OCI-LY3 (cell line): ENCODE results near the gene KMT5B.

ENCODE experiments used
- H2AFZ ChIP-seq: fragments of 200-600, 300-600 bp; shearing (Covaris generic); 2 replicates; pipeline ENCODE4 v1.6.0; 2014; ENCODE audit warnings: antibody characterized with exemption, low read depth, low read length
- H3K27ac ChIP-seq: fragments of 200-600, 300-600 bp; sonication (generic); 2 replicates; pipeline ENCODE4 v1.5.1; 2014; ENCODE audit warnings: mild to moderate bottlenecking, low read length, moderate library complexity, mixed read lengths
- H3K27me3 ChIP-seq: fragments of 200-600, 300-600 bp; sonication (generic); 2 replicates; pipeline ENCODE4 v1.6.1; 2014; ENCODE audit warnings: low read depth, low read length, mixed read lengths
- H3K36me3 ChIP-seq: fragments of 200-600, 300-600 bp; sonication (generic); replicated peaks from 2 replicates; pipeline ENCODE3; 2014; ENCODE audit warnings: low read depth, low read length, mixed read lengths
- H3K4me1 ChIP-seq: fragments of 300-600, 200-600 bp; sonication (generic); 2 replicates; pipeline ENCODE4 v1.6.1; 2014; ENCODE audit warnings: low read length, mixed read lengths
- H3K4me2 ChIP-seq: fragments of 200-600, 300-600 bp; sonication (generic); 2 replicates; pipeline ENCODE4 v1.6.1; 2014; ENCODE audit warnings: low read length, mixed read lengths
- H3K4me3 ChIP-seq: fragments of 300-600, 200-600 bp; sonication (generic); 2 replicates; pipeline ENCODE4 v1.5.1; 2014; ENCODE audit warnings: antibody characterized with exemption, mild to moderate bottlenecking, low read length, moderate library complexity
- H3K79me2 ChIP-seq: fragments of 300-600, 200-600 bp; shearing (Covaris generic); 2 replicates; pipeline ENCODE4 v1.6.1; 2014; ENCODE audit warnings: mild to moderate bottlenecking, low read length, mixed read lengths
- H3K9ac ChIP-seq: fragments of 300-600, 200-600 bp; shearing (Covaris generic); 2 replicates; pipeline ENCODE4 v1.6.0; 2014; ENCODE audit warnings: mild to moderate bottlenecking, low read length, moderate library complexity
- H3K9me3 ChIP-seq: fragments of 200-600, 300-600 bp; shearing (Covaris generic); 2 replicates; pipeline ENCODE4 v1.6.1; 2014; ENCODE audit warnings: low read length, mixed read lengths; ENCODE audit not compliant: insufficient read depth
- H4K20me1 ChIP-seq: fragments of 200-600, 300-600 bp; sonication (generic); 2 replicates; pipeline ENCODE4 v1.6.1; 2016; ENCODE audit warnings: low read length, mixed read lengths; ENCODE audit not compliant: insufficient read depth
- EZH2phosphoT487 ChIP-seq: fragments of 200-600 bp; shearing (Covaris generic); IDR thresholded peaks from 2 replicates; pipeline ENCODE4 v1.6.1; 2018; ENCODE audit warnings: antibody characterized with exemption, mixed run types, low read depth
- TF ChIP-seq, protein P1 (sequence below): fragments of 200-600, 300-600 bp; sonication (generic); IDR thresholded peaks from 2 replicates; pipeline ENCODE4 v1.5.1; 2014; ENCODE audit warnings: antibody characterized with exemption, low read length, low read depth

The KMT5B gene

DNA sequence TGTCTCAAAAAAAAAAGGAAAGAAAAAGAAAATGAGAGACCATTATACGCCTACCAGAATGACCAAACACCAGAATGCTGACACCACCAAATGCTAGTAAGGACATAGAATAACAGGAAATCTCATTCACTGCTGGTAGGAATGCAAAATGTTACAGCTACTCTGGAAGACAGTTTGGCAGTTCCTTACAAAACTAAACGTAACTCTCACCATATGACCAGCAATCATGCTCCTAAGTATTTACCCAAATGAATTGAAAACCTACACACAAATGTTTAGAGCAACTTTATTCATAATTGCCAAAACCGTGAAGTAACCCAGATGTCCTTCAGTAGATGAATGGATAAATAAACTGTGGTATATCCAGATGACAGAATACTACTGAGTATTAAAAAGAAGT is 99.1 kb downstream of the KMT5B start:
- Histone ChIP-seq H3K27me3 (no peaks in the 10 kb centered on the region), H4K20me1 (peaks cover 46% of the 10 kb centered on the region), H3K4me1 (peaks cover 9% of the 10 kb centered on the region), H3K27ac (no peak overlapping the region), H3K9ac (no peak overlapping the region), H3K36me3 (peaks cover 23% of the 10 kb centered on the region), H3K9me3 (no peaks in the 10 kb centered on the region), H3K4me2 (no peak overlapping the region), H2AFZ (no peak overlapping the region), H3K79me2 (peaks cover 96% of the 10 kb centered on the region), H3K4me3 (no peak overlapping the region)
- TF ChIP-seq, protein P1, sequence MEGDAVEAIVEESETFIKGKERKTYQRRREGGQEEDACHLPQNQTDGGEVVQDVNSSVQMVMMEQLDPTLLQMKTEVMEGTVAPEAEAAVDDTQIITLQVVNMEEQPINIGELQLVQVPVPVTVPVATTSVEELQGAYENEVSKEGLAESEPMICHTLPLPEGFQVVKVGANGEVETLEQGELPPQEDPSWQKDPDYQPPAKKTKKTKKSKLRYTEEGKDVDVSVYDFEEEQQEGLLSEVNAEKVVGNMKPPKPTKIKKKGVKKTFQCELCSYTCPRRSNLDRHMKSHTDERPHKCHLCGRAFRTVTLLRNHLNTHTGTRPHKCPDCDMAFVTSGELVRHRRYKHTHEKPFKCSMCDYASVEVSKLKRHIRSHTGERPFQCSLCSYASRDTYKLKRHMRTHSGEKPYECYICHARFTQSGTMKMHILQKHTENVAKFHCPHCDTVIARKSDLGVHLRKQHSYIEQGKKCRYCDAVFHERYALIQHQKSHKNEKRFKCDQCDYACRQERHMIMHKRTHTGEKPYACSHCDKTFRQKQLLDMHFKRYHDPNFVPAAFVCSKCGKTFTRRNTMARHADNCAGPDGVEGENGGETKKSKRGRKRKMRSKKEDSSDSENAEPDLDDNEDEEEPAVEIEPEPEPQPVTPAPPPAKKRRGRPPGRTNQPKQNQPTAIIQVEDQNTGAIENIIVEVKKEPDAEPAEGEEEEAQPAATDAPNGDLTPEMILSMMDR = no peak
- no peak for TF ChIP-seq EZH2phosphoT487

DNA sequence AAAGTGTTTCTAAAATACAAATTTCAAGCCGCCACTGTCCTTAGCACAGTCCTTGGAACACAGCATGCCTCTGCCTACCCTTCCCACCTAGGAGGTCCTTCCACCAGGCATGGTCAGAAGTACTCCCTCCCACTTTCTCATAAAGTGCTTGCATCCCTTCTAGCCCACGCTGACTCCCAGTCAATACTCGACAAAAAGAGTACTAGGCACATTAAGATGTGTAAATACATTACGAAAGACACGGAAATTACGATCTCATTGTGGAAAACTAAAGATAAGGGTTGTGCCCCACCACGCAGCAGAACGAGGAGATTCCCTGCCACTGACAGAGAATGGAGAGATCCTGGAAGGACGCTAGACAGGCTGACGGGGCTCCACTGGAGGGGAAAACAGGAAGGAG is 105.4 kb downstream of the KMT5B start:
- Histone ChIP-seq H3K27ac (no peak overlapping the region), H2AFZ (no peak overlapping the region), H3K4me3 (no peak overlapping the region), H3K9ac (no peak overlapping the region), H3K79me2 (peaks cover 96% of the 10 kb centered on the region), H3K9me3 (no peaks in the 10 kb centered on the region), H3K4me1 (no peaks in the 10 kb centered on the region), H3K27me3 (no peaks in the 10 kb centered on the region), H3K4me2 (no peak overlapping the region), H3K36me3 (peaks cover 4% of the 10 kb centered on the region), H4K20me1 (peaks cover 58% of the 10 kb centered on the region)
- TF ChIP-seq EZH2phosphoT487 = no peak
- TF ChIP-seq, protein P1 = no peak

DNA sequence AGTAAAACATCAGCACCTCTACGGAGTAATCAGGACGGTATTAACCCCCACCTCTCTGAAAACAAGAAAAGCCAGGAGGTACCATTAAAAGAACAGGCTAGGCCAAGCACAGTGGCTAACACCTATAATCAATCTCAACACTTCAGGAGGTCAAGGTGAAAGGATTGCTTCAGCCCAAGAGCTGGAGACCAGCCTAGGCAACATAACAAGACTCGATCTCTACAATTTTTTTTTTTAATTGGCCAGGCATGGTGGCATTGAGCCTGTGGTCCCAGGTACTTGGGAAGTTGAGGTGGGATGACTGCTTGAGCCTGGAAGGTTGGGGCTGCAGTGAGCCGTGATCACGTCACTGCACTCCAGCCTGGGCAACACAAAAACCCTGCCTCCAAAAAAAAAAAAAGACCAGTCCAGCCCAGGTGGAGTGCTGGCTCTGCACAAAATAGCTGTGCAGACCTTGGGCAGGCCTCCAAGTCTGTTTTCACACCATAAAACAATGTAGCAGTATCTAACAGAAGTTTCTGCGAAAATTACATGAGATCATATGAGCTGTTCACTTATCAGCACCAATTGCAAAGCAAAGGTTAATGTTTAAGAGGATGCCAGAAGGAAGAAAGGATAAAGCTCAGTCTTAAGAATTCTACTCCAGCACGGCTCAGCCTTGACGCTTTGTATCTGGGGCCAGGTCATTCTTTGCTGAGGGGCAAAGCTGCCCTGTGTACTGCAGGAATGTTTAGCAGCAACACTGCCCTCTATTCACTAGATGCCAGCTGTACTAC is 106.7 kb downstream of the KMT5B start:
- H3K4me3 ChIP-seq = no peak overlapping the region
- no peaks in the 10 kb centered on the region for H3K4me1 ChIP-seq
- no peak overlapping the region for H3K4me2 ChIP-seq
- no peaks in the 10 kb centered on the region for H3K27me3 ChIP-seq
- no peak overlapping the region for H3K27ac ChIP-seq
- peaks cover 4% of the 10 kb centered on the region for H3K36me3 ChIP-seq
- H3K79me2 ChIP-seq = peaks cover 97% of the 10 kb centered on the region
- no peaks in the 10 kb centered on the region for H3K9me3 ChIP-seq
- peaks cover 66% of the 10 kb centered on the region for H4K20me1 ChIP-seq
- no peak overlapping the region for H3K9ac ChIP-seq
- H2AFZ ChIP-seq = no peak overlapping the region
- TF ChIP-seq, protein P1 = no peak
- TF ChIP-seq EZH2phosphoT487 = no peak
